Dermis microvascular lymphatic vessel endothelial cell (primary cell): ENCODE results near the gene REP15. TPM values are rescaled to one million over a fixed set of nuclear protein-coding genes. Genes with fewer than 3 reads are reported as not detected.
A peak's percentile ranks its signal among the peaks of the same experiment; 100 is the strongest.
"Not testable (repeated sequence)": the region's sequence is repeated elsewhere in the genome, so short reads cannot be mapped to it uniquely, and the experiment has no call there.

Experiments used
- DNase-seq, 2 donors: peaks; one replicate each; pipeline versions ENCODE4 v3.0.0 to v3.0.0-alpha.2; 2010; ENCODE audit warnings: low read depth in 2 of 2
- total RNA-seq: library from RNA; depleted of rRNA; stranded (reverse); fragments of >200 nt; gene quantifications from 2 replicates; pipeline ENCODE4 v1.2.1, GENCODE V29; 2014

REP15 gene
- total RNA-seq, result 5.4 and 12.3 TPM in 2 replicates

GRCh38 chr12:27696293-27696652 is at the start of gene REP15:
Gene REP15 (plus strand): TSS chr12:27696447. CDS start chr12:27696563, 116 bp downstream.
- no peak for DNase-seq

GRCh38 chr12:27650011-27650410 is 46.2 kb upstream of the REP15 start:
- DNase-seq, result no peak

GRCh38 chr12:27651201-27651600 is 45.0 kb upstream of the REP15 start:
- no peak for DNase-seq

- DNase-seq, result peak; percentile 75 to 87
Measured at GRCh38 chr12:27652174-27652763, 44.0 kb upstream of the REP15 start.

- DNase-seq, result no peak
Measured at GRCh38 chr12:27653661-27654060, 42.6 kb upstream of the REP15 start.

GRCh38 chr12:27655476-27655875 is 40.8 kb upstream of the REP15 start:
- DNase-seq, result not testable (repeated sequence)

GRCh38 chr12:27657296-27657695 is 39.0 kb upstream of the REP15 start:
- DNase-seq, result no peak

- no peak for DNase-seq
Measured at GRCh38 chr12:27665704-27666103, 30.5 kb upstream of the REP15 start.

GRCh38 chr12:27666510-27666909 is 29.7 kb upstream of the REP15 start:
- DNase-seq, result no peak

- DNase-seq, result no peak
Measured at GRCh38 chr12:27667540-27667939, 28.7 kb upstream of the REP15 start.

GRCh38 chr12:27672051-27672450 is 24.2 kb upstream of the REP15 start:
- no peak for DNase-seq

GRCh38 chr12:27672643-27673042 is 23.6 kb upstream of the REP15 start:
- DNase-seq, result no peak

- DNase-seq, result no peak
Measured at GRCh38 chr12:27673101-27673718, 23.0 kb upstream of the REP15 start.

- no peak for DNase-seq
Measured at GRCh38 chr12:27674989-27675388, 21.3 kb upstream of the REP15 start.

- no peak for DNase-seq
Measured at GRCh38 chr12:27680619-27681018, 15.6 kb upstream of the REP15 start.

GRCh38 chr12:27682534-27682933 is 13.7 kb upstream of the REP15 start:
- no peak for DNase-seq

- DNase-seq, result no peak
Measured at GRCh38 chr12:27685274-27685673, 11.0 kb upstream of the REP15 start.

- no peak for DNase-seq
Measured at GRCh38 chr12:27686147-27686546, 10.1 kb upstream of the REP15 start.

- DNase-seq, result no peak
Measured at GRCh38 chr12:27688671-27689070, 7.6 kb upstream of the REP15 start.

- no peak for DNase-seq
Measured at GRCh38 chr12:27689558-27690180, 6.6 kb upstream of the REP15 start.

- DNase-seq, result no peak
Measured at GRCh38 chr12:27693403-27693802, 2.8 kb upstream of the REP15 start.

- DNase-seq, result peak in 1 of 2 donors; percentile 13
Measured at GRCh38 chr12:27695556-27696292, 523 bp upstream of the REP15 start.
